Lower leg skin (tissue), 3 donors: ENCODE results near the gene GLP2R.

ENCODE experiments used
- POLR2A ChIP-seq, 2 donors: fragments of 450-650 bp; IDR thresholded peaks; one replicate each; pipeline ENCODE4 v1.6.1; 2016 to 2017; ENCODE audit warnings: antibody characterized with exemption in 2 of 2, mild to moderate bottlenecking in 1 of 2, moderate library complexity in 1 of 2
- TF ChIP-seq, protein P1 (sequence below), 3 donors: fragments of 450-650 bp; IDR thresholded peaks; one replicate each; pipeline ENCODE4 v1.5.1; 2016; ENCODE audit warnings: antibody characterized with exemption in 3 of 3, mild to moderate bottlenecking in 3 of 3, moderate library complexity in 2 of 3

DNA sequence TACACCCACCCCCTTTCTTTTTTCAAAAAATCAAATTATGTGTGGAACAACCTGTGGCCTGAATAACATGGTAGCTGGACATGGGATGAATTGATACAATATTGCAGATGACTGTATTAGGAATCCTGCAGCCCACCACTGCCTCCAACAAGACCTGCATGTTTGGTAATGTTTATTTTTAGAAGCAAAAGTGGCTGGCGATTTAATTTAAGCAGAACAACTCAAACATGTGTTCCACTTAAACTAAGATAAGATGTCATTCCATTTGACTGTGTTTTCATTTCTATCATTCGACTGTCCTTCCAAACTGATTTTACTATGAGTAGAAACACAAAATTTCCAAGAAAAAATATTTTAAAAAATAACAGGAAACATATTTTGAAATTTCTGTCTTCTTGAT lies 24.2 kb upstream of the GLP2R start:
- TF ChIP-seq, protein P1, sequence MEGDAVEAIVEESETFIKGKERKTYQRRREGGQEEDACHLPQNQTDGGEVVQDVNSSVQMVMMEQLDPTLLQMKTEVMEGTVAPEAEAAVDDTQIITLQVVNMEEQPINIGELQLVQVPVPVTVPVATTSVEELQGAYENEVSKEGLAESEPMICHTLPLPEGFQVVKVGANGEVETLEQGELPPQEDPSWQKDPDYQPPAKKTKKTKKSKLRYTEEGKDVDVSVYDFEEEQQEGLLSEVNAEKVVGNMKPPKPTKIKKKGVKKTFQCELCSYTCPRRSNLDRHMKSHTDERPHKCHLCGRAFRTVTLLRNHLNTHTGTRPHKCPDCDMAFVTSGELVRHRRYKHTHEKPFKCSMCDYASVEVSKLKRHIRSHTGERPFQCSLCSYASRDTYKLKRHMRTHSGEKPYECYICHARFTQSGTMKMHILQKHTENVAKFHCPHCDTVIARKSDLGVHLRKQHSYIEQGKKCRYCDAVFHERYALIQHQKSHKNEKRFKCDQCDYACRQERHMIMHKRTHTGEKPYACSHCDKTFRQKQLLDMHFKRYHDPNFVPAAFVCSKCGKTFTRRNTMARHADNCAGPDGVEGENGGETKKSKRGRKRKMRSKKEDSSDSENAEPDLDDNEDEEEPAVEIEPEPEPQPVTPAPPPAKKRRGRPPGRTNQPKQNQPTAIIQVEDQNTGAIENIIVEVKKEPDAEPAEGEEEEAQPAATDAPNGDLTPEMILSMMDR (IDR thresholded peaks at IDR 0.05) = no peak
- no peak for TF ChIP-seq POLR2A (IDR thresholded peaks at IDR 0.05)
